Brain pericyte (primary cell): ENCODE results near the gene ECI1.

Experiments used
- DNase-seq: peaks from one replicate; pipeline ENCODE4 v3.0.0-alpha.2; 2012; ENCODE audit warnings: low read depth, low spot score

Gene ECI1, protein sequence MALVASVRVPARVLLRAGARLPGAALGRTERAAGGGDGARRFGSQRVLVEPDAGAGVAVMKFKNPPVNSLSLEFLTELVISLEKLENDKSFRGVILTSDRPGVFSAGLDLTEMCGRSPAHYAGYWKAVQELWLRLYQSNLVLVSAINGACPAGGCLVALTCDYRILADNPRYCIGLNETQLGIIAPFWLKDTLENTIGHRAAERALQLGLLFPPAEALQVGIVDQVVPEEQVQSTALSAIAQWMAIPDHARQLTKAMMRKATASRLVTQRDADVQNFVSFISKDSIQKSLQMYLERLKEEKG

DNA sequence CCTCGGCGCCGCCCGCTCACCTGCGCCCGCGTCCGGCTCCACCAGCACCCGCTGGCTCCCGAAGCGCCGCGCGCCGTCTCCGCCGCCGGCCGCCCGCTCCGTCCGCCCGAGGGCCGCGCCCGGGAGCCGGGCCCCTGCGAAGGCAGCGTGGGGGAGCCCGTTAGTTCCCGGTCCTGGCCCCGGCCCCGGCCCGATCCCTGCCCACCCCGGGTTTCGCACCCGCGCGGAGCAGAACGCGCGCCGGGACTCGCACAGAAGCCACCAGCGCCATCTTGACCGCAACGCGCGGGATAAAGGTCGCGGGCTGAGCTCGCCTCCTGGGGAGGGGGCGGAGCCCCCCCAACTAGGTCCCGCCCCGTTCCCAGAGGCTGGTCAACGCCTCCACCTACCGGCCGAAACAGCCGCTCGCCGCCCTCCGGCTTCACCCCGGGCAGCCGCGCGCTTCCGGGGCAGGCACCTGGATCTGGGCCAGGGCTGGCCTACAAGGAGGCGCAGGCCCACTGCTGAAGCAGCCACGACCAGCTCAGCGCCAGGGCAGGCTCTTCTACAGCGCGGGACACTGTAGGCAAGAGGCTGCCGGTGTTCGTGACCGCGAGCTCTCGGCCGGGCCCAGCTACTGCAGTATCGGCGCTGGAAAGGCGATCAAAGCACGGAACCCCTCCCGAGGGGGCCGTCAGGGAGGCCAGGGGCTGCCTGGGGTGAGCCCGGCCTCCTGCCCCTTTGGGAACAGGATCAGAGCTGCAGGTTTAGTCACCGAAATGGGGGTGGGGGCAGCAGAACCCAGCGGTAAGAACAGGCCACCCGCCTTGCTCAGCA is at the start of gene ECI1:
Gene ECI1, minus strand, starts transcription at position 292 of the 816 bp plus-strand sequence. Its CDS starts 21 bp downstream, at position 271.
- peak; percentile 79 for DNase-seq

DNA sequence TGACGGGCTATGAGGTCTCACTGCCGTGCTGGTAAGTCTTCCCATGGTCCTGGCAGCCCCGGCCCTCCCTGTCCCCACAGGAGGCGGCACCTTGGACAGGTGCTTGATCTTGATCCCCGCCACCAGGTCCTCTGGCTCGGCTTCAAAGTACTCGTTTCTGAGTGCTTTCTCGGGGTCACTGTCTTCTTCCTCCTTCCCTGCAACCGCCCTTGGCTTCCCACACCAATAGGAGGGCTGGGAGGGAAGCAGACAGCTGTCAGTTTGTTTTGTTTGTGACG is 48.5 kb upstream of the ECI1 start:
- DNase-seq, result no peak

DNA sequence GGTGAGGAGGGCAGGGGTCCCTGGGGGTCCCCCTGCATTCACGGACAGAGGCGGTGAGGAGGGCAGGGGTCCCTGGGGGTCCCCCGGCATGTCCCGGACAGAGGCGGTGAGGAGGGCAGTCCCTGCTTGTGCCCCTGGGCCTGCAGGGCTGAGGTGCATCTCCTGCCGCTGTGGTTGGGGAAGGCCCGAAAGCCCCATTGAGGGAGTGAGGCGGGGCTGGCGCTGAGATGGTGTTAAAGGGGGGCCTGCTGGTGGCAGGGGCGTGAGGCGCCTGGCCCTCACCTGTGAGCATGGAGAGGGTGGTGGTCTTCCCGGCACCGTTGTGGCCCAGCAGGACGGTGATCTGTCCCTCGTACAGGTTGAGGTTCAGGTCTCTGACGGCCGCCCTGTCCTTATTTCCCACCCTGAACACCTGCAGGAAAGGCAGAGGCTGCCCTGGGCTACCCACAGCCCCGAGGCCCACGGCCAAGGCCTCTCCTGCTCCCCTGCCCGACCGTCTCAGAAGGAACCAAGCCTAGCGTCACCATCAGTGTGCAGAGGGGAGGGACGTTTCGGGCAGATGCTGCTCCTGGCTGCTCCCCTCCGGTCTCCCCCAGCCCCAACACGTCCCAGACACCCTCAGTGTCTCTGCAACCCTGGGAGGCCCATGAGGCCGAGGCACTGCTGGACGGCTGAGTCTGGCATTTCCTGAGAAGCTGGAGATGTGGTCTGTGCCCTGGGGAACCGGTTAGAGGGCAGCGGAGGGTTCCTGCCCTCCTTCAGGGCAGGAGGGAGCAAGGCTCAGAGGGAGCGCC is 47.9 kb upstream of the ECI1 start:
- no peak for DNase-seq

DNA sequence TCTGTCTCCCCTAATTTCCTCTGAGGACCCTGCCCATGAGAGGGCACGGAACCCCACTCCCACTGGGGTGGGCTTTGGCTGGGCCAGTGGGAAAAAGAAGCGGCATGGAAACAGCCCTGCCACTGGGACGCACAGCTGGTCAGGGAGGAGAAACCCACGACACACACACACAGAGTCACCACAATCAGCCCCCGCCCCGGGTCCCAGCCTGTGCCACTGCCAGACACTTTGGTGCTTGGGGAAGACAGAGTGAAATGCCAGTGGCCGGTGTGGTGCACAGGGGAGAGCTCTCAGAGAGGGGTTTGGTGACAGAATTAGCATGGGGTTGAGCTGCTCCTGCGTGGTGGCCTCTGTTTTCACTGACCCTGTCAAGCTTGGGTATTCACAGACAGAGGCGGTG is 47.2 kb upstream of the ECI1 start:
- no peak for DNase-seq

DNA sequence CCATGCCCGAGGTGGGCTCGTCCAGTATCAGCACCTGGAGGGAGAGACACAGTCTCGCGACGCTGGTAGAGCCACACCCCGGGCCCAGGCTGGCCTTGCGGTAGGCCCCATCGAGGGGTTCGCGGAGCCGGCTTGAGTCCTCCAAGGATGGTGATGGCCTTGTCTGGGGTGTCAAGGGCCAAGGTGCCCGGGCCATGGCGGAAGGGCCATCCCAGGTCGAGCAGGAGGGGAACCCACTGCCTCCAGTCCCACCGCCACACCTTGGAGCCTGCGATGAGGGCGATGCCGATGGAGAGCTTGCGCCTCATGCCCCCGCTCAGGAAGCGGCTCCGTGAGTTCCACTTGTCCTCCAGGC is 46.1 kb upstream of the ECI1 start:
- DNase-seq, result no peak

DNA sequence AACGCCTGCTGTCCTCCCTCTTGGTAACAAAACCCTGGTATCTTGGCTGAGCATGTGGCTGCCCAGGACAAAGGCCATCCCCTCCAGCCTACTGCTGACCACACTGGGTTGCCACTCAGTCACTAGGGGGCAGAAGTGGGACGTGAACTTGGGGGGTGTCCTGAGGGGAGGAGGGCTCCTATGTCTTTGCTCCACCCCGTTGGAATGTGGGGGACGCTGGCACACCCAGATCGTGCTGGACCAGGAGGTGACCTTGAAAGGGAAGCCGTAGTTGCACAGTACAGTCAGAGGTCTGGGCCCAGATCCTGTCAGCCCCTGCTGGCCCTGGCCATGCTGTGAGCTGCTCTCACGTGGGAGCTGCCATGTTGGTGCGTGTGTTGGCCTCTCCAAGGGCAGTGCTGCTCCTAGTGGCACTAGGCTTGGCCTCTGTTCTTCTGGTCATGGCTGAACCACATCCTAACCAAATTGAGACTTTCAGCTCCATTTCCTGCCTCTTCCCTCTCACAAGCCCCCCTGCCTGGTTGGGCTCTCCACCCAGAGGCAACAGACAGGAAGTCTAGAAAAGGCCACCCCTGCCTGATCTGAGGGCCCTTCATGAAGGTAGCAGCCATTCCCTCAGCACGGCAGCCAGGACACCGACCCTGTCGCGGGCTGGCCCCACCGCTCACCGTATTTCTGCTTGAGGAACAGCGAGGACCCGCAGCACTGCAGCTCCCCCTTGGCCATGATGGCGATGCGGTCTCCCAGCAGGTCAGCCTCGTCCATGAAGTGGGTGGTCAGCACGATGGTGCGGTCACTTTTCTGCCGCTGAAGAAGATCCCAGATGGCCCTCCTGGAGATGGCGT is 45.5 kb upstream of the ECI1 start:
- no peak for DNase-seq

DNA sequence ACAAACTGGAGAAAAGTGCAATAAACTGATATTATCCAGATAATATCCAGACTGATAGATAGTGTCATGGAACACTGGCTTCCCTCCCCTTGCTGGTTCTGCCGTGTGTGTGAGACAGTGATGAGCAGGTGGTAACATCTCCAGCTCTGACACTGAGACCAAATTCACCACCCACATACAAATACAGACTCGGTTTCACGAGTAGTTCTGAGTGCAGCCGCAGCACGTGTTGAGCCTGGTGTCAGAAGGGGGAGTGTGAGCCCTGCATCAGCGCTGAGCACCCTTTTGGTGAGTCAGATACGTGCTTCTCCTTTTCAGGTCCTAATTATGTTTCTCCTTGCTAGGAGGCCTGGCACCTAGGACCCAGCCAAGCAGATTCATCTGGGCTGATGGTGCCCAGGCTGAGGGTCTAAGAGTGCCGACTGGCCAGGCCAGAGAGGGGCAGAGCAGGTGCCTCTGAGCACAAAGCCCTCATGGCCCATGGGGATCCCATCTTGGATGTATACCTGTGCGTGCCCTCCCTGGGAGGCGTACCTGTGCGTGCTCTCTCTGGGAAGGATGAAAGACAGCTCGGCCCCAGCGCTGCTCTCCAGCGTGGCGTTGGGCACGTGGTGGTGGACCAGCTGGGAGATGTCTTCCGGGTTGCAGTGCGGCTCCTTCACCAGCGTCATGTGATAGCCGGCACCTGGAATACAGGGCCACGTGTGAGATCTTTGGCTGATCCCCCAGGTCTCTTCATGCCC is 43.8 kb upstream of the ECI1 start:
- no peak for DNase-seq

DNA sequence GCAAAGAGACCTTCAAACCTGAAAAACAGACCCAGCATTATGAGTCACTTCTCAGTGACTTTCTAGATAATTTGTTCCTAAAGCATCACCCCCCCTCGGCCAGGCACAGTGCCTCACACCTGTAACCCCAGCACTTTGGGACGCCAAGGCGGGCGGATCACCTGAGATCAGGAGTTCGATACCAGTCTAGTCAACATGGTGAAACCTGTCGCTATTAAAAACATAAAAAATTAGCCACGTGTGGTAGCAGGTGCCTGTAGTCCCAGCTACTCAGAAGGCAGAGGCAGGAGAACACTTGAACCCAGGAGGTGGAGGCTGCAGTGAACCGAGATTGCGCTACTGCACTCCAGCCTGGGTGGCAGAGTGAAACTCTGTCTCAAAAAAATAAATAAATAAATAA is 40.8 kb upstream of the ECI1 start:
- DNase-seq, result no peak

DNA sequence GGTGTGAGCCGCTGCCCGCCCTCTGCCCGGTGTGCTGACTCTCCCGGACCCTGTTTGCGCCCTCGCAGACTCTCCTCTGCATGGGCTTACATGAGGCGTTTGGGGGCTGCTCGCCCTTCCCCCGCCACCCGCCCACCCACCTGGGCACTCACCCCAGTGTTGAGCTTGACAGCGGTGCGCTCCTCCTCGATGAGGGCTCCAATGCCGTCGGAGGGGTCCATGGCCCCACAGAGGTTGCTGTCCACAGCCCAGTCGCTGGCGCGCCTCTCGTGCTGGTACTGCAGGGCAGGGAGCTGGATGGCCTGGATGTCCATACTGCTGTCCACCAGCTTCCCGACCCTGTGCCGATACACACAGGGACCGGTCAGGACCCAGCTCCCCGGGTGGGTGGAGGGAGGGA is 37.9 kb upstream of the ECI1 start:
- no peak for DNase-seq

DNA sequence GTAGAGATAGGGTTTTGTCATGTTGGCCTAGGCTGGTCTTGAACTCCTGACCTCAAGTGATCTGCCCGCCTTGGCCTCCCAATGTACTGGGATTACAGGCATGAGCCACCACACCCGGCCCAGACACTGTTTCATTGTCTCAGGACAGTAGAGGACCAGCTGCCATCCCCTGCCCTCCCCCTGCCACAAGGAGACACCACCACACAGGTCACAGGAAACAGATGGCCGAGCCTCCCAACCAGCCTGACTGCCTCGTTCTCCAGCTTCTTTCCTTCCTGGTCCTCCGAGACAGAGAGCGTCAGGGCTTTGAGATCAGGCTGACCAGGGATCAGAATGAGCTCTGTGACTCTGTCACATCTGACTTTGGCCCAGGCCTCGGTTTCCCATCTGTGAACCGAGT is 37.3 kb upstream of the ECI1 start:
- DNase-seq, result no peak

DNA sequence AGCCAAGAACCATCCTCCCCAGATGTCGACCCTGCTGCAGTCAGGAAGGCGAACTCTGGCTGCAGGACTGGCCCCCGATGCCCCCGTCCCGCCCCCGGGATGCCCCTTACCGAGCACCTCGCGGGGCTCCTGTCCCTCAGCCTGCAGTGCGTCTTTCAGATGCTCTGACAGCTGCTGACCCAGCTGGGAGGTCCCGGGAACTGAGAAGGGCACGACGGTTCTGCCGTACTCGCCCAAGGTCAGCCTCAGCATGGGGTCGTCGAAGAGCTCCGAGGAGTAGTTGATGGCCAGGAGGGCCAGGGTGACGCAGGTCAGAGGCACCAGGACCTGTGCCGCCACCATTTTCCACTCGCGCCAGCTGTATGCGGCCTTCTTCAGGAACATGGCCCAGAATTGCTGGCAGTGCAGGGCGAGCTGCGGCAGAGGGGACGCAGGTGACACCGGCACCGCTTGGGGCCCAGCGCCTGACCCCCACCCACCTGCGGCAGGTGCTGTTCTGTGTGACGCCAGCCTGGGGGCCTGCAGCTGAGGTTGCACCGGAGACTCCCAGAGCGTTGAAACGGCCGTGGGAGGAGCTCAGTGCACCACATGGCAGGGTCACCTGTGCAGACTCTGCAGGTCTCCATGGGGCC is 36.6 kb upstream of the ECI1 start:
- DNase-seq, result no peak

DNA sequence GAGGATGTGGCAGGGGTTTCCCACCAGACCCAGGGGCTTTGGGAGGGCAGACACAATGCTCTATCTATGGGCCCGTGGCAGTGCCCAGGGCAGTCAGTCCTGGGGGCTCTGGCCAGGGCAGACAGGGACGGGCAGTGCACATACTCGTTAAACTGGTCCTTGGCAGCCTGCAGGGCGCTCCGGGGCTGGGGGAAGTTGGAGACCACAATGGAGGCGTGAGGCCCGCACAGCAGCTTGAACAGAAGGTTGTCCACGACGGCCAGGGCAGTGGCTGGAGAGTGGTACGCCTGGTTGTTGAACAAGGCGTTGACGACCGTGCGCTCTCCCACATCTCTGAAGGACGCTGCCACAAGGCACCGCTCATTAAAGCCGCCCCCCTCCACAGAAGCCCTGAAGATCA is 35.2 kb upstream of the ECI1 start:
- DNase-seq, result no peak

DNA sequence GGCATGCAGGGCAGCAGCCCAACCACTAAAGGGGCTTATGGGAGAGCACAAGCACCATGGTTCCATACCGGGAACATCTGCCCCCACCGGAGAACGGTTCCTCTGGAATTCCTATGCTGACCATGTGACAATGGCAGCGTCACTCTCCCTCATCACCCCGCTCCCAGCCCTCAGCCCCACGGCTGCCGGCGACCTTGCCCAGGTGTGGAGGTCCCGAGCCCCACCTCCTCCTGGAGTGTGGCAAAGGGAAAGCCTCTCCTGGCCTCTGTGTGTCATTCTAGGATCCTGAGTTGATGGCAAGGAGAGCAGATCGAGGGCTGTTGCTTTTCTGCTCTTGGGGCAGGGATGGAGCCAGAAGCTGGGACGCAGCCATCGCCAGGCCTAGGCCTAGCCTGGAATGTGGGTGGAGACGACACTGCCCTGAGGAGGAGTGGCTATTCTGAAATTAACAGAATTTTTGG is 34.4 kb upstream of the ECI1 start:
- no peak for DNase-seq

DNA sequence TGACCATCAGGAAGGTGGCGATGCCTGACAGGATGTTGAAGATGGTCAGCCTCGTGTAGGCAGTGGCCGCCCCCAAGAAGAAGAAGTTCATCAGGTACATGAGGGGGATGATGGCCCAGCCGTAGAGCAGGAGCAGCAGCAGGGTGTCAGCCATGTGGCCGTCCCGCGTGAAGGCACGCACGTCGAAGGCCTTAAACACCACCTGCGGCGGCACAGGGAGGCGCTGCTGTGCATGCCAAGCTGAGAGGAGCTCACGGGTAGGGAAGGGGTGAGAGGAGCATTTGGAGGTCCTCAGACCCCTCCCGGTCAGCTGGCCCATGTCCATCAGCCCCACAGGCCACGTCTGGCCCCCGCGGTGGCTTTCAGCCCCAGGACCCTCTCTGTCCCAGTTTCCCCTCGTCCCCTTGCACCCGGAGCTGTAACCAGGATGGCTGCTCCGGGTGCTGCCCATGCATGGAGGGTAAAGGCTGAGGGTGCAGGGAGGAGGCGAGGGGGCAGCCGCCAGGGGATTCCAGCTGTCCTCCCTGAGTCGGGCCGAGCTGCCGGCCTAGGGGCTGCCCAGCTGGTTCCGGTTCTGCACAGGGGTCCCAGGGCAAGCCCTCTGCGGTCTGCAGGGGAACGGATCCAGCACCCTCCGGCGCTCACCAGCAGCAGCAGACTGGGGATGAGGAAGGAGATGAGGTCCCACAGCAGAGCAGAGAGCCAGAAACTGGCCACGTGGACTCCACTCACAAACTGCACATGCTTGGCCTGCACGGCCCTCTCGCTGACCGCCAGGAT is 33.6 kb upstream of the ECI1 start:
- no peak for DNase-seq

DNA sequence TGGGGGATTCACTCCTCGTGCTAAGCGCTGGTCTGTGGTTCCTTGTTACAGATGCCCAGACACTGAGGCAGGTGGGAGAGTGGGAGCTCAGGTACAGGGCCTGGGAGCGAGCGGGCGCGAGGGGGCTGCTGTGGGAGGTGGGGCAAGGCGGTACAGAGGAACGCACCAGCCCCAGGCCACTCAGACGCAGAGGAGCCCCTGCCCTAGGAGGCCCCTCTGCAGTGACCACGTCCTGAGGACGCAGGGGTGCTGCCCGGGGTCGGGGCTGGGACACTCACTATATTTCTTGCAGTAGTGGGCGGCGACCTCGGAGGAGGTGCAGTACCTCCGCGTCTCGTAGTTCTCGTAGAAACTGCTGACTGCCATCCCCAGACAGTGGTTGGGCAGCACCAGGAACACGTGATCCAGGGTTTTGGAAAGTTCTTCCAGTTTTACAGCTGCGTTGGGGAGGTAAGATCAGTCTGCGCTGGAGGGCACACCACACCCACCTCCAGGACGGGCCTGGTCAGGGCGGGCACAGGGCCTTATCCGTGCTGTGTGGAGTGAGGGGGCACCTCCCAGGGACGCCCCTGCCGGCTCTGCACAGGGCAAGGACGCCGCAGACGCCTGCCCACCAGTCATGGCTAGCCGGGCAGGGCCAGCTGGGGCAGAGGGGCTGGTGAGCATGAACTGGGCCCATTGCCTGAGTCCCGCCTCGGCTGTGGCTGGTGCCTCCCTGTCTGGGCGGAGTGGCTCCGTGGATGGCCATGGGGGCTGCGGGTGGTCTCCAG is 32.8 kb upstream of the ECI1 start:
- no peak for DNase-seq

DNA sequence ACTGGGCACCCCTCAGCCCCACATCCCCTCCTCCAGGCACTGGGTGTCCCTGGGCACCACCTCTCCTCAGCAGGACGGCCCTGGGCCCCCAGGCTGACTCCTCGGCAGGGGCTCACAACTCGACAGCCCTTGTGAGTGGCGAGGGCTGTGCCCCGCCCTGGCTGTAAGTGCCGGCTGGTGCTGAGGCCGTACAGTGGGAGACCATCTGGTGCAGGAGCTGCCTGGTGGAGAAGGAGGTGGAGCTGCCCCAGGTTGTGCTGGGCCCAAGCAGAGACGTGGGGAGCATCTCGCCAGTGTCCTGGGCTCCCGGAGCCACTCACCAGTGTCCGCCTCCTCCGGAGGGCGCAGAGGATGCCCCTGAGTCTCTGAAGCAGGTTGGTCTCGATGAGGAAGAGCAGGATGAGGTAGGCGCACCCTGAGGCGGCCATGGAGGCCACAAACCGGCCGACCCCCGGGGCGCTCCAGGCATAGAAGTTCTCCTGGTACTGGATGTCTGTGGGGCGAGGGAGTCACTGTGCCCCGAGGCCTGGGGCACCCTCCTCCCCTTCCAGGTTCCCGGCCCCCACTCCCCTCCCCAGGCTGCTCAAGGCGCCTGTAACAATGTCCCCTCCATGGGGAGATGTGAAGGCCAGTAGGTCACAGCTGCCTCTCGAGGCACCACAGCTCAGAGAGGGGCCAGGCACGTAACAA is 31.6 kb upstream of the ECI1 start:
- DNase-seq, result no peak

DNA sequence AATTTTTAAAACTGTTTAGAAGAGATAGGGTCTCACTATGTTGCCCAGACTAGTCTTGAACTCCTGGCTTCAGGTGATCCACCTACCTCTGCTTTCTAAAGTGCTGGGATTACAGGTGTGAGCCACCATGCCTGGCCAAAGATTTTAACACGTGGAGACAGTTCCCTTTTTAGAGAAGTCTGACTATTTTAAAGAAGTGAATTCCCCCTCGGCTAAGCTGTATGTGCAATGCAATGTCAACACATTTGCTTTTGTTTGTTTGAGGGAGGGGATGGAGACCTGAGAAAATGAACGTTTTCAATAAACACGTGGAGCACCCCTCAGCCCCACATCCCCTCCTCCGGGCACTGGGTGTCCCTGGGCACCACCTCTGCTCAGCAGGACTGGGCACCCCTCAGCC is 30.9 kb upstream of the ECI1 start:
- no peak for DNase-seq

DNA sequence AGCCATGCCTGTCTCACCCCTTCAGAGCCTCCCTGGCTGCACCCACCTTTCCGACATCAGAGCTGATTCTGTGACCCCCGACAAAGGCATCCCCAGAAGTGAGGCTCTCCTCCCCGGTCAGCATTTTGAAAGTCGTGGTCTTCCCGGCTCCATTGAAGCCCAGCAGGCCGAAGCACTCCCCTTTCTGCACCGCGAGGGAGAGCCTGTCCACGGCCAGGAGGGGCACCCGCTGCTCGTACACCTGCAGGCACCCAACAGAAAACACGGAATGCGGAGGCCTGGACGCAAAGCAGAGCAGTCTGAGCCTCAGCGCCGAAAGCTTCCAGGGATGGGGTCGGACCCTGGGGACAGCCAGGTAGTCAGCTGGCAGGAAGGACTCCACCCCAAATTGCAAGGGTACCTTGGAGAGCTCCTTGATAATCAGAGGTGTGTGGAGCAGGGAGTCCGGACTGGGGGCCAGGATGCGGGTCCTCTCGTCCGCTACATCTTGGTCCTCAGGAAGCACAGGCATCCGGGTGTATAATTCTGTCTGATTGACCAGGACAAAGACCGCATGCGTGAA is 29.7 kb upstream of the ECI1 start:
- no peak for DNase-seq
